Activated CD4-positive, CD25-positive, alpha-beta regulatory T cell treated with anti-CD3 and anti-CD28 coated beads, Interleukin-2, amount 50 U/mL, for 72 hours (primary cell): Measurements from ENCODE around the gene SPECC1.
"Not testable (repeated sequence)": the region's sequence is repeated elsewhere in the genome, so short reads cannot be mapped to it uniquely, and the experiment has no call there.

Experiments
- DNase-seq: peaks from one replicate; pipeline ENCODE4 v3.0.0; 2021

SPECC1 gene

DNA sequence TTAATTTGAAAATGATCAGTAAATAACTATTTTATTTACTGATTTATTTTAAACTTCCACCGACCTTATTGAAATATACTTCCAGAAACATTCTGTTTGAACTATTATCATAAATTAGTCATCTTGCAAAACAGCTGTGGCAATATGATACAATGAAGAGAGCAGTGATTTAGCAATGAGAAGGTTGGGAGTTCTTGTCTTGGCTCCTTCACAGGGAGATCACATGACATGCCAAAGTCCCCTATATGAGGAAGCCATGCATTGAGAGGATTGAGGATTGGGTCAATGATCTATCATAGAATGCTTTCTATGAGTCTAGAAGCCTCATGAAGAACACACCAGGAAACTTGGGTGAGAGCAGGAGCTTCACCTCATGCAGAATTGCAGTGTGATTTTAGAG is 235.5 kb downstream of the SPECC1 start:
- no peak for DNase-seq

DNA sequence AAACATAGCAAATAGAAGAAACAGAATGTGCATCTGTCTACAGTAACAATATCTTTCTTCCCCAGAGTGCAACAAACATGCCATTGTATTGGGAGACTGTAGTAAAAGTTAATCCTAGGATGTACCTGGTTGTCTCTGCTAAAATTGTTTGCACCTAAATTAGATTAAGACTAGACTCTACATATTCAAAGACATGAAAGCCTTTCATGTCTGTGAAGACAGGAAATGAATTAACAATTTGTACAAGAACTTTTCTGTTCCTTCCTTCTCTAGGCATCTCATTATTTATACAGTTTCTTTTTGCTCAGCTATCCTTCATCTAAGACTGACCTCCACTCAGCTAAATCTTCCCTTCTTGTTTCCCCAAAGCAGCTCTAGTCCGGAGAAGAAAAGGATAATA is 237.5 kb downstream of the SPECC1 start:
- DNase-seq, result no peak

GRCh38 chr17:20253323-20253722 is 244.2 kb downstream of the SPECC1 start:
- no peak for DNase-seq

DNA sequence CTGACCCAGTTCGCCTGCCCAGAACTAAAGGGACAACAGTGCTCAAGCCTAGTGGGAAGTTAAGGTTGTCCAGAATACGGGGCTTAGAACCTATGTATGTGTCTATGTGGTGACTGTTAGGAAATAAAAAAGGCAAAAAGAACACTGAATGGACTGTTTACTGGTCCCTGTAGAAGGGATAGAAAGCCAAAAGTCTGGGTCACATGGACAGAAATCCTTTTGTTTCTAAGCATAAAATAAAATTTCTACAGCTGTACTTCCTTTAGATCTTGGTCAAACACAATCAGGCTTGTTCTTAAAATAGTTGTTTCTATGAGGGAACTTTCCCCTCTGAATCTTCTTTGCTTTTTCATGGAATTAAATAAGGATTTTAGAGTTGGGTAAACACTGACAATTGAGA is 245.4 kb downstream of the SPECC1 start:
- DNase-seq, result no peak

GRCh38 chr17:20256144-20256543 is 247.0 kb downstream of the SPECC1 start:
- DNase-seq, result no peak

GRCh38 chr17:20257008-20257407 is 247.8 kb downstream of the SPECC1 start:
- DNase-seq, result no peak

DNA sequence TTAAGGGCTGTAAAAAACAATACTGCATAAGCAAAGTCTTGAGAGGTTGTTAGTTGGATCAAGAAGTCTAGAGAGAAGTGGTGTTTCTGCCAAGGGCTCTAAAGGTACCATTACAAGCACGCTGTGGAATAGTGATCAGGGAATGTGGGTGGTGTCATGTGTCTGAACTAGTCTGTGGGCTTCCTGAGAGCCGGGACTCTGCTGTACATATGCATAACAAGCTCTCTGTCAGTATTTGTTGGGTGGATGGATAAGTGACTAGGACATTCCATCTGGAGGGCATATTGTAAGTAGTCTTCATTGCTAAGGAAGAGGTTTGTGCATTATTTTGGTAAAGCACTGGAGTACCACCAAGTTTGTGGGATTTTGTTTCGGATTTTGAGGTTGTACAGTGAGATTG is 248.6 kb downstream of the SPECC1 start:
- DNase-seq, result no peak

GRCh38 chr17:20259668-20260067 is 250.5 kb downstream of the SPECC1 start:
- DNase-seq, result no peak

DNA sequence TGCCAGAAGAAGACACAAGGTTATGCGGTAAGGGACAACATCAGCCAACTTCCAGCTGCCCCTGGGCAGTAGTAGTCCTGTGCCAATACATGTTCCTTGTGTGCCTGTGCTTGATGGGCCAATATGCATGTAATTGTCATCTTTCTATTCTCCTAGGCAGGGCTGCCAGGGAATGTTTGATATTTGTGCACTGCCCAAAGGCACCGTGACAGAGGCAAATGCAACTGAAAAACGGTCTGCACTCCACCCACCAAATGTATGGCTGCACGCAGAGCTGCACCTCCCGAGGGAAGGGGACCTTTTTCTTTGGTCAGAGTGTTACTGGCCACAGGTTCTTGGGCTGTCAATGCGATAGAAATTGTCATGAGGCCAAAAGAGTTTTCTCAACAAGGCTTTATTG is 251.1 kb downstream of the SPECC1 start:
- no peak for DNase-seq

- DNase-seq, result no peak
Observed at GRCh38 chr17:20262226-20263114, 253.3 kb downstream of the SPECC1 start.

- DNase-seq, result not testable (repeated sequence)
Observed at GRCh38 chr17:20263115-20263433, 253.9 kb downstream of the SPECC1 start.

DNA sequence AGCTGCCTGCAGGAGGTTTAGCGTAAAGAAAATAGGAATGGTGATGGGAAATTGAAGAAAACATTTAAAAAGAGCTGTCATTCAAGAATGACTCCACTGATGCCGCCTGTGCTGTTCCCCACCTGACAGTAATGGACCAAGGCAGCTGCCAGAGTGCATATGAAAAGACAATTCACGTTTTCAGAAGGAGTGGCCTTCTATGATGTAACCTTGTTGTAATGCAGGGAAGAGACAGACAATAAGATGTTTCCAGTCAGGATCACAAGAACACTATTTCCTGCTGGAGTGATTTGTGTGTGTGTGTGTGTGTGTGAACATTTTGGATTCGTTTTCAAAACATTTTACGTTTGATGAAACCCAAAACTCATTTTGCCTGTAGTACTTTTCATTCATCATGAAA is 254.4 kb downstream of the SPECC1 start:
- no peak for DNase-seq

DNA sequence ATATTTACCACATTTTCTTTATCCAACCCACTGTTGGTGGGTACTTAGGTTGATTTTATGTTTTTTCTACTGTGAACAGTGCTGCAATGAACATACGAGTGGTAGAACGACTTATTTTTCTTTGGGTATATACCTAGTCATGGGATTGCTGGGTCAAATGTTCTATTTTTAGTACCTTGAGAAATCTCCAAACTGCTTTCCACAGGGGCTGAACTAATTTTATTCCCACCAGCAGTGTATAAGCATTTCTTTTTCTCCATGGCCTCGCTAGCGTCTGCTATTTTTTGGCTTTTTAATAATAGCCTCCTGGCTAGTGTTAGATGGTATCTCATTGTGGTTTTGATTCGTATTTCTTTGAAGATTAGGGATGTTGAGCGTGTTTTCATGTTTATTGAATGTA is 255.8 kb downstream of the SPECC1 start:
- no peak for DNase-seq

DNA sequence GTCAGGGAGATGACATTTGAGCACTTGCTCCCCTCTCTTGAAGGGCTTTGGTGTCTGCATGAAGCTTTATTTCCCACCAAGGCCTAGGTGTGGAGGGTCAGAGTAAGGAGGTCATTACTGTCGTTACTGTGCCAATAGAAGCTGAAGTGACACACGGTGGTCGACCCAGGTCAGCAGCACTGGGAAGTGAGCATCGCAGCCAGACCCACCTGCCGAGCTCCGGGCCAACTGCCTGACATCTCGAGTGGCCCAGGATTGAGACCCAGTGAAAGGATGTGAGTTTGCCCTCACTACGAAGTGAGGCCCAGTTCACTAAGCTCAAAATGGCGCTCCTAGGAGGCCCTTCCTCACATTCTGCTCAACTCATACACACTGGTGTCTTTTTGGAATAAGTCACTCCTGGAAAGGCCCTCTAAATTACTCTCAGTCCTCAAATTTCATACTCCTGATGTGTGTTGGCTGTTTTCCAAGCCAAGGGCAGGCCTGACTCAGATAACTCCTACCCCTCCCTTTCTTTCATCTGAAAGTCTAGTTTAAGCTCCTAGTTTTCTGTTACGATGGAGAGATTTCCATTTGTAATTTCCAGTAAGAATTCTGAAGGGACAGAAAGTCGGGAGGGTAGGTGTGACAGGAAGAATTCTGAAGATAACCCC is 257.8 kb downstream of the SPECC1 start:
- DNase-seq, result no peak

DNA sequence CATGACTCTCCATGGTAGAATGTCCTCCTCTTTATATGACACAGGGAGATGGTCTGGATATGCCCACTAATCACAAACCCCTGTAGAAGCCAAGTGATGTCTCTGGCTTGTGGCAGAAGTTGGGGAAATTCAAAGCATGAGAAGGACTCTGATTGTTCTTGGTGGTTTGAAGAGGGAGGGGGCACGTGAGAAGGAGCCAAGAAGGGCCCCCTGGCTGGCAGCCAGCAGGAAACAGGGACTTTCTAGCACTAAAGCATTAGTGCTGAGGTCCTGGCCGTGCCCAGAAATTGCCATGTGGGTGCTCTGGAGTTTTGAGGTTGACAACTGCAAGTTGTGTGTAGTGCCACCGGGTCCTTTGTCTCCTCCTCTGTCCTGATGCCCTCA is 258.3 kb downstream of the SPECC1 start:
- DNase-seq, result no peak

DNA sequence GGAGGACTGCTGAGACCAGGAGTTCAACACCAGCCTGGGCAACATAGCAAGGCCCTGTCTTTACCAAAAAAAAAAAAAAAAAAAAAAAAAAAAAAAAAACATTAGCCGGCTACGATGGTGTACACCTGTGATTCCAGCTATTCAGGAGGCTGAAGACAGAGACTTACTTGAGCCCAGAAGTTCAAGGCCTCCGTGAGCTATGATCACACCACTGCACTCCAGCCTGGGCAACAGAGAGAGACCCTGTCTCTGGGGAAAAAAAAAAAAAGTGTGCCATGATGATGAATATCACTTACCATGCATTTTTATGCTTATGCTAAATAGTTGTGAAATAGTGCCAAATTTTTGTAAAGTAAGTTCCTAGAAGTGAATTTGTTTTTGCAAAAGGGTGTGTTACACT is 261.2 kb downstream of the SPECC1 start:
- no peak for DNase-seq

GRCh38 chr17:20271011-20271610 is 262.0 kb downstream of the SPECC1 start:
- DNase-seq, result no peak

DNA sequence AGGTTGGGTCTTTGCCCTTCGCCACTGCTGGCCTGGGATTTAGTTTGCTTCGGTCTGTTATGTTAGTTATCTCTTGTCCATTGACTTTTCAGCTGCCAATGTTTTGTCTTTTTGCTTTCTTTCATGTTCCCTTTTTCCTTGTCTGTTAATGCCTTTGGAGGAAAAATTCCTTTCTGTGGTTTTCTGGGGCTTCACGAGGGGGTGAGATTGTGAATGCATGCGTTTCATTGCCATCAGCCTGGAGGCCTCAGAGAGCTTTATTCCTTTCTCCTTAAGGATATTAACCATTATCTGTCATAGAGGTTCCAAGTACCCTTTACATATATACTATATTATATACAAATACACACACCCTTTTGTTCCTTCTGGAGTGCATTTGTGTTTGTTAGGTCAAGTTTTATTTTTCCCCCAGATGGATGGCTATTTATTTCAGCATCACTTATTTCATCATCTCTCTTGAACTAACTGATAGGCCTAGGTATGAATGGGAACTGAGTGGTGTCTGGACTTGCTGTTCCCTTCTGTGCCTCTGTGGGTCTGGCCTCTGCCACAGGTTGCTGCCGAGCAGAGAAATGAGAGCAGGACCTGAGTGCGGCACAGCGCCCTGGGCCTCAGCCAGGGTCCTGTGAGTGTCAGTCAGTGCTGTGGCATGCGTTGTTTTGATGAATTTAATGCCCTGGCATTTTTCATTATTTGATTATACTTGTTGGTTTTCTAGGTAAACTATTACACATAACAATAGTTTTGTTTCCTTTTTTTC is 264.8 kb downstream of the SPECC1 start:
- no peak for DNase-seq

- DNase-seq, result no peak
Observed at GRCh38 chr17:20275653-20276052, 266.5 kb downstream of the SPECC1 start.

GRCh38 chr17:20276421-20276820 is 267.3 kb downstream of the SPECC1 start:
- DNase-seq, result no peak

GRCh38 chr17:20278805-20279204 is 269.6 kb downstream of the SPECC1 start:
- DNase-seq, result no peak

DNA sequence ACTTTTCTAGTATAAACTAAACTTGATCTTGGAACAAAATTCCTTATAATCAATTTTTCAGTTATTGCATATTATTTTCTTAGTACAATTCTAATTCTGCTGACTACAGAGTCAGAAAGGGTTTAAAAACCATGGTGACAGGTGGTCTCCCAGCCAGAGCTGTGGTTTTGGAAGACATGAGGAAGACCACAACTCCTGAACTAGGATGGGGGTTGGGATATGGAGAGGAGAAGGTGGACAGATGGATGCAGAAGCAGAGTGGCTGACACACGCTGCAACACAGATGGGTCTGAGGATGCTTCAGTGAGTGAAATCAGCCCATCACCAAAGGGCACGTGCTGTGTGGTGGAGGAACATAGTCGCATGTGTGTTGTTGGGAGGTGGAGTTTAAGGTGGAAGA is 270.5 kb downstream of the SPECC1 start:
- DNase-seq, result no peak

GRCh38 chr17:20280051-20280450 is 270.9 kb downstream of the SPECC1 start:
- no peak for DNase-seq

DNA sequence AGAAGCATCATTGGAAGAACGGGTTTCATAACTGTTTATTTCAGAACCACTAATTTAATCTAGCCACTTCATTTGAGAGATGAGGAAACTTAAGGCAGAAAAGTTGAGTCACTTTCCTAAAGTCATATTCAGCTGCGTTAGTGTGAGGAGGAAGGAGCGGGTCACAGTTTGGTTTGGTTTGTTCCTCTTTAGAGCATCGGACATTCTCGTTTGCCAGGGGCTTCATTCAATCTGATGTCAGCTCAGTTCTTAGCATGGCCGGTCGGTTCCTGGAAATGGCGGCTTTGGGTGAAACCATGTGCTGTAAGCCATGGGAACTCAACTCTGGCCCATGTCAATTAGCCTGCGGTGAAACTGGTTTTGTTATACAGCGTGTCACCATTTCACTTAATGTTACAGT is 271.7 kb downstream of the SPECC1 start:
- no peak for DNase-seq
